GM18870 (cell line): ENCODE measurements around the gene RRAS2.
A peak's percentile ranks its signal among the peaks of the same experiment; 100 is the strongest.

Experiments used
- ATAC-seq: cut with Tn5 transposase; IDR thresholded peaks from one replicate; pipeline ENCODE4 v1.9.1; 2021; ENCODE audit warnings: moderate library complexity; ENCODE audit not compliant: unreplicated experiment

The RRAS2 gene

DNA sequence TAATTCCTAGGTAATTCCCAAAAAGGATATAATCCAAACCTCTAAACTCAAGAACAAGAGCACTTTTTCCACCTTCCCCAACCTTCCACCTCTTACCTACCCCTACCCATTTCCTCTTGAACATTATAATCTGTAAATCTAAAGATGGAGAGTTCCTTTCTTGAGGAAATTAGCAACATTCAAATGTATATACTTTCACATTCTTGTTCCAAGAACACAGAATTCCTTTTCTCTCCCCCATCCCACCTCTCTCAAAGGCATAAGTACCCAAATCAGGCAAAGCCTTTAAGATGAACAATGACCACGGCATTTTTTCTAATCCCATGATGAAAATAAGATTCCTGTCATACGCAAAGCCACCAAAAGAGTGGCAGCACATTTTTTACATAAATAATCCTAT lies 18.3 kb downstream of the RRAS2 start:
- no peak for ATAC-seq

DNA sequence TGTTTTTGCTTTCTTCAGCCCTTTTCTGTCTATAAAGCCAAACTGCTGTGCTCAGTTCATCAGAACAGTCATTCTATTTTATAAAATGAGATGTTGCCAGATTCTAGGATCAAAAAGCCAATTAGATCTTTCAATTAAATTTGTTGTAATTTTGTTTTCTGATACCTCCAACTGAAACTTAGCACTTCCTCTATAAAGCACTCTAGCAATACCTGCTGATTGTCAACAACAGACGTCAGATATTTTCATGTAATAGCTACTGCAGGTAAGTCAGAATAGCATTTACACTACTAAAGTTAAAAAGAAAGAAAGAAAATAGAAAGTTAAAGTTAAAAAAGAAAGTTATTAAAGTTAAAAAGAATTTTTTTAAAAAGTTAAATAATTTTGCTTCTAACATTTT lies 19.6 kb downstream of the RRAS2 start:
- no peak for ATAC-seq

DNA sequence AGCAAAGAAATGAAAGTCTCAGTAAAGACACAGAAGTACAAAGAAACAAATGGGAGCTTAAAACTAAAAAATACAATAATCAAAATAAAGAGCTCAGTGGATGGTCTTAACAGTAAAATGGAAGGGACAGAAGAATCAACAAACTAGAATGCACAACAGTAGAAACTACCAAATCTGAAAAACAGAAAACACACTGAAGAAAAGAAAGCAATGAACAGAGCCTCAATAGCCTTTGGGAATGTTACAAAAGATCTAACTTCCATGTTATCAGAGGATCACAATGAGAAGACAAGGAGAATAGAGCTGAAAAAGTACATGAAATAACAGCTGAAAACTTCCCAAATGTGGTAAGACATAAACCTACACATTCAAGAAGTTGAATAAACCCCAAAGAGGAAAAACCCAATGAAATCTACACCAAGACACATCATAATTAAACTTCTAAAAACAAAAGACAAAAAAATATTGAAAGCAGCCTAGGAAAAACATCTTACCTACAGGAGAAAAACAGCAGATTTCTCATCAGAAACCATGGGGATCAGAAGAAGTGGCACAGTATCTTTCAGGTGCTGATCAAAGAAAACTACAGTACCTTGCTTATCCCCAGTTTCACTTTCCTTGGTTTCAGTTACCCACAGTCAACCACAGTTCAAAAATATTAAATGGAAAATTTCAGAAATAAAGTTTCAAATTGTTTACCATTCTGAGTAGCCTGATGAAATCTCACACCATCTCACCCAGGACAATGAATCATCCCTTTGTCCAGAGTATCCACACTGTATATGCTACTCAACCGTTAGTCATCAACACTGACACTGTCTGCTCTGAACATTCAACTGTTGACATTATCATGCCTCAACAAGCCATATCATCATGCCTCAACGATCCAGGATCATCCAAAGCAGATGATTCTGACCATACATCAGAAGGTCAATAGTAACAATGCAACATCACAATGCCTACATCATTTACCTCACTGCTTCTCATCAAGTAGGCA lies 22.2 kb downstream of the RRAS2 start:
- no peak for ATAC-seq

DNA sequence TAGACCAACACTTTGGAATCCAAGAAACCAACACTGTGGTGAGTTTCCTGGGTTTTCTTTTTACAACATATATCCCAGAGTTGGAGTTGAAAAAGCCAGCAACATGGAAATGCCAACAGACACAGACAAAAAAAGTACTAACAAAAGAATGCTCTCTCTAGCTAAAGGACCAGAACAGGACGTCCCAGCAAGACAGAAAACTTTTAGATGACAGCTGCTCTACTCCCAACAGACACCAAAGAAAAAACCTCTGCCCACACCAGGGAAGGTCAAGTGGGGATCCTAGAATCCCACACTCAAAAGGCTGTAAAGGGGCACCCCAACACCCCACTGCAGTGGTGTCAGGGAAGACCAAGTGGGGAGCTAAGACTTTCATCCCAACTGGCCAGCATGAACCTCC lies 23.3 kb downstream of the RRAS2 start:
- no peak for ATAC-seq

DNA sequence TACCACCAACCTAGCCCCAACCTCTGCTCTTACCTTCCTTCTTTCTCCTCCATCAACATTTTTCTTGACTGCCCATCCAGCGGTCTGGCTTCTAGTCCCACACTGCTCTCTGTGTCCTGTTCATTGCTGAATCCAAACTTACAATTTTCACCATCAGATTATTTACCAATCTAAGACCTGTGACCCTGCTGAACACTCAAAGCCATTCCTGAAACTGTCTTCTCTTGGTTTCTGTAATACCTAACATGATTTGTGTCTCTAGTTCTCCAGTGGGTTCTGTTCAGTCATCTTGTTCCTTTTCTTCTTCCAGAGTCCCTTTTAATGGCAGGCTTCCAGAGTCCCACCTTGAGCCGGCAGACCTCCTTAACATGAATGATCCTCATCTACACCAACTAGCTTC lies 24.1 kb downstream of the RRAS2 start:
- peak; percentile 39 for ATAC-seq

DNA sequence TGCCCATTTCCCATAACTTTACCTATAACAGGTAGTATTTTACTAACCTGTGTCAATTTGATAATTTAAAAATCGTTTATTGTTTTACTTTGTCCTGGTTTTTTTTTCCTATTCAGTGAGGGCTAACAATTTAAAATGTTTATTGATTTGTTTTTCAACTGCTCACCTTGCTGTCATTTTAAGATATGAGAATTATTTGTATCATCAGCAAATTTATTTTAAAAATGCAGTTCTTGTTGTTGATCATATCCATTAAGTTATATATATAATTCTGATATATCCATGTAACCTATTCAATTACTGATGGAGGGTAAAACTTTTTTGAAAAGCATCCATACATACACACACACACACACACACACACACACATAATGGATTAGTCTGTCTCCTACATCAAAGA lies 24.8 kb downstream of the RRAS2 start:
- ATAC-seq: no peak

DNA sequence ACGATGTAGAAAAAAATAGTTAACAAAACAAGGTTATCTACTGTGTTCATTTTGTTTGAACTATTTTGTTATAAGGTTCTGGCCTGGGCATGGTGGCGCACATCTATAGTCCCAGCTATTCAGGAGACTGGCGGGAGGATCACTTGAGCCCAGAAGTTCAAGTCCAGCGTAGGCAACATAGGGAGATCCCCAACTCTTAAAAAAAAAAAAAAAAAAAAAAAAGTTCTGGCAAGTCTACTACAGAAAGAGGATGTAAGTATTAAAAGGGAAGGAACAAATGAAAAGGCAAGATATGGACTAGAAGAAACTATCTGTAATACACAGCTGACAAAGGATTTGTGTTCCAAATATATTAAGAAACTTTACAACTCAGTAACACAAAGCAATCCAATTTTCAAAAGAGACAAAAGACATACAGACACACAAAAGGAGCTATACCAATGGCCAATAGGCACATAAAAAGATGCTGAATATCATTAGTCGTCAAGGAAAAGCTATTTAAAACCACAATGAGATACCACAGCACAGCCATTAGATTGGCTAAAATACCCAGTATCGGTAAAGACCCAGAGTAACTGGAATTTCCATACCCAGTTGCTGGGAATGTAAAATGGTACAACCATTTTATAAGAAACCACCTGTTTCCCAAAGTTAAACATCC lies 27.4 kb downstream of the RRAS2 start:
- peak; percentile 54 for ATAC-seq

DNA sequence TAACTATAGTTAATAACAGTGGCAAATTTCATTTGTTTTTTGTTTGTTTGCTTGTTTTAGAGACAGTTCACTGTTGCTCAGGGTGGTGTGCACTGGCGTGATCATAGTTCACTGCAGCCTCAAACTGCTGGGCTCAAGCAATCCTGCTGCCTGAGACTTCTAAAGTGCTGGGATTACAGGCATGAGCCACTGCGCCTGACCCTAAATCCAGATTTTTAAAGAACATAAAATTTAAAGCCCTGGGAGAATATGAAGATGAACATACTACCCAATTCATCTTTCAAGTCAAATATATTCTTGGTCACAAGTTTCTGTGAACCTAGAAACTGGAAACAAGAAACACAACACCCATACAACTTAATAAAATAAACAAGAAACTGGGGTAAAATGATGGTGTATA lies 28.1 kb downstream of the RRAS2 start:
- ATAC-seq: no peak

DNA sequence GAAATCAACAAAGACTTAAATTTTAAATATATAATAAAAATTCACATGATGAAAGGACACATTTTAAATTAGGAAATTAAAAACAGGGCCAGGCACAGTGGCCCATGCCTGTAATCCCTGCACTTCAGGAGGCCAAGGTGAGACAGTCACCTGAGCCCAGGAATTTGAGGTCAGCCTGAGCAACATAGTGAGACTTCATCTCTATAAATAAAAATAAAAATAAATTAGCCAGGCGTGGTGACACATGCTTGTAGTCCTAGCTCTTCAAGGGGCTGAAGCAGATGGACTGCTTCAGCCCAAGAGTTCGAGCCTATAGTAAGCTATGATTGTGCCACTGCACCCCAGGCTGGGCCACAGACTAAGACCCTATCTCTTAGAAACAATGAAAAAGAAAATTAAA lies 29.3 kb downstream of the RRAS2 start:
- ATAC-seq: no peak

DNA sequence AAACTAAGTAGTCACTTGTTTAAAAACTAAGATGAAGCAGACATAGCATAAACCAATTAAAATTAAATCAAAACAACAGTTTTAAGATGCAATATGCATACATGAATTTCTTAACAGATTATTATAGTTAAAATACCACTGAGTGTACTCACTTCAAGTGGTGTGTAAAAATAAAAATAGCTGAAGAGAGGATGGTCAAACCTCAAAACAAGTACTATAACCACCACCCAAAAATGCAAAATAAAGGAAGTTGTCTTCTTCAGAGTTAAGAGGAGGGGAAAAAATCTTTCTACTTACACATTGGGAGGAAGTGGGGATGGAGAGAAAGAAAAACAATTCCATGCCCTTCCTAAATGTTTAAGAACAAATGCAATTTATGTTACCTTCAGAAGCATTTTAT lies 31.9 kb downstream of the RRAS2 start:
- ATAC-seq: no peak

DNA sequence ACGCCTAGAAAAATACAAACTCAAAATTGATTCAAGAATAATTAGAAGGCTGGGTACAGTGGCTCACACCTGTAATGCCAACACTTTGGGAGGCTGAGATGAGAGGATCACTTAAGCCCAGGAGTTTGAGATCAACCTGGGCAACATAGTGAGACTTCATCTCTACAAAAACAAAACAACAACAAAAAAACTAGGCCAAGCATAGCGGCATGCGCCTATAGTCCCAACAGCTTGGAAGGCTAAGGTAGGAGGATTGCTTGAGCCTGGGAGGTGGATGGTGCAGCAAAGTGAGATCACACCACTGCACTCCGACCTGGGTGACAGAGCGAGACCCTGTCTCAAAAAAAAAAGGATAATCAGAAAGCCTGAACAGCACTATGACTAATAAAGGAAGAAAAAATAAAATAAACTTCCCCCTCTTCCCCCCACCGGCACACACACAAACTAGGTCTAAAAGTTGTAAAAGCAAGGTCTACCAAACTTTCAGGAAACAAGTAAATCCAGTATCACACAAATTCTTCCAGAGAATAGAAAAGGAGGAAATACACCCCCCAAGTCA lies 35.8 kb downstream of the RRAS2 start:
- ATAC-seq: no peak

DNA sequence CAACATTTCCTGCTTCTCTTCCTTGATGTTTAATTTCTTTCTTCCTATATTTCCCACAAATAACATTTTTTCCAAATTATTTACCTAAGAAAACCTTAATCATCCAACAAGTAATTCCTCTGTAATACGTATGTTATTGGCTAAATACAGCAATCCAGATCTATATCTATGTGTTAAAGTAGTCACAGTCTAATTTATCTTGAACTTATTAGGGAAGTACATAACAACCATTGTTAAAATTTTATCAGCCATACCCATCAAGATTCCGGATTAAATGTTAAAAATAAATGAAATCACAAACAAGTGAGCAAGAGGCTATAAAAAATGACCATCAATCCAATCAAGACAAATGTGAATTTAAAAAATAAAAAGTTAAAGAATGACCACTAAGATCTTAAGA lies 36.5 kb downstream of the RRAS2 start:
- no peak for ATAC-seq

DNA sequence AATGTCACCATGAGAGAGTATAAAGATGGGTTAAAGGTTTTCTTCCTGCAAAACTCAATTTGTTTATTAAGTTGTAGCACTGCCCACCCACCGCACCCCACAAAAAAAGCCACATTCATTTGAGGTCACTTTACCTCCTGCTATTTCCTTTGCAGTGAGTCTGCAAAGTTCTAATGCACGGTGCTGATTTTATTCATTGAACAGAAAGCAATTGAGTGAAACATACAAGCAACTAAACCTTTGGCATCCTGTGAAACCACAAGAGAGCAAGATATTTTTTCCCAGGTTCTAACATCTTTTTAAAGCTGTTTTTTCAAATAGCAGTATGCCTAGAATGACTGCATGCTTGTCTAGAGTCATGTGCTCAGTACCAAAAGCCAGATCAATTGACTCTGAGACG lies 39.0 kb downstream of the RRAS2 start:
- ATAC-seq: peak; percentile 49

DNA sequence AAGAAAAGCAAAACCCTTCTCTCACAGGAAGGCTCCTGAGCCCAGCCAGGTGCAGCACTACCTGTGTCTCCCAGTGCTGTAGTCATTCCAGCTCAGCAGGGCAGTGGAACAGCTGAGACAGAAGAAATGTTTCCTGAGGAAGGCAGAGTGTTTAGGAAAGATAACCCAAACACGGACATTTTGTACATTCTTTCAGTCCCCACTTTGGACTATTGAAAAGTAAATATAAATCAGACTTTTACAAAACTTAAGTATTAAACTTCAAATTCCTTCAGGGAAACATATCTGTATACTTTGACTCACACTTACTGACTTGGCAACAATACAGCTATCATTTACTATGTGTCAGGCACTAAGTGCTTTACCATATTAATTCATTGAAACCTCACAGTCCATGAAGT lies 40.4 kb downstream of the RRAS2 start:
- no peak for ATAC-seq

DNA sequence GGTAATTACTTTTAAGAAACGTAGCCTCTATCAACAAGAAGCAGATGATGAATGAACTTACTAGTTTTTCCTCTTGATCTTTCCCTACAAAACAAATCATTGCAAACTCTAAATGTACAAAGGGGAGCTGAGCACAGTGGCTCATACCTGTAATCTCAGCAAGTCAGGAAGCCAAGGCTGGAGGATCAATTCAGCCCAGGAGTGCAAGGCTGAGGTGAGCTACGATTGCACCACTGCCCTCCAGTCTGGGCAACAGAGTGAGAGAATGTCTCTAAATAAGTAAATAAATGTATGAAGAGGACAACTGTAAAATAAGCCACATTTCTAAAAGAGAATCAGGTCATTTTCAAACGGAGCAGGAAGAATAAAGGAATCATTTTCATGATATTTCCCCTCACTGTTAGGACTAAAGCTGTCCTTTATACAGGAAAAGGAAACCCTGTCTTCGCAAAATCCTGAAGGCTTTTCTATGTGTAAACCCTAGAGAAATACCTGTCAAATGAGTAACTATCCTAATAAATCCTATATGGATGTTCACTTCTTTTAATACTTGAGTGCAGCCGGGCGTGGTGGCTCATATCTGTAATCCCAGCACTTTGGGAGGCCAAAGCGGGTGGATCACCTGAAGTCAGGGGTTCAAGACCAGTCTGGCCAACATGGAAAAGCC lies 41.2 kb downstream of the RRAS2 start:
- no peak for ATAC-seq

DNA sequence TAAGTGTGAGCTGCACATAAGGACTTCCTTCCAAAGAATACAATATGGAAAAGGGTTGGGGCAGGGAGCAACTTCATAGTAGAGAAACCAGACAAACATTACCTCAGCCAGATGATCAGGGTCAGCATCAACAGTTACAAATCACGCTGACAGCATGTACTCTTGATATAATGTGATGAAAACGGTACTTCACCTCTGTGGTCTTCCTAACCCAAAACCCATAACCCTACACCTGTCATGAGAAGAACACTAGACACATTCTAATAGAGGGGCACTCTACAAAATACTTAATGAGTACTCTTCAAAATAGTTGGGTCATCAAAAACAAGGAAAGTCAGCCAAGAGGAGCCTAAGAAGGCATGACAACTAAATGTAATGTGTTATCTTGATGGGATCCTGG lies 43.9 kb downstream of the RRAS2 start:
- peak; percentile 38 for ATAC-seq

DNA sequence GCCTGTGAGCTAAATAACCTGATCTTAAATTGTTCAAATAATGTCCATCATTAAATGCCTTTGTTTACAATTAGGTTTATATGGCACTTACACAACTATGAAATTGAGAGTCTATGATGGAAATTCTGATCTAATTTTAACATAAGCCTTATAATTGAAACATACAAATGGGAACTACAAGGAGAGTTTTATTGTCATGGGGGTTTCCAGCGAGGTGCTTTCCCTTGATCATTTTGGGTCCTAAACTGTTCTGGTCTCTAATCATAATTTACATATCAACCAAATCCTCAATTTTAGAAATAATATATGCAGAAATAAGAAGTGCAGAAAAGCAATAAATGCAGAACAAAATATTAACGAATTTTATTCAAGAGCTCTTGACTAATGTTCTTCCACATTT lies 44.9 kb downstream of the RRAS2 start:
- no peak for ATAC-seq

DNA sequence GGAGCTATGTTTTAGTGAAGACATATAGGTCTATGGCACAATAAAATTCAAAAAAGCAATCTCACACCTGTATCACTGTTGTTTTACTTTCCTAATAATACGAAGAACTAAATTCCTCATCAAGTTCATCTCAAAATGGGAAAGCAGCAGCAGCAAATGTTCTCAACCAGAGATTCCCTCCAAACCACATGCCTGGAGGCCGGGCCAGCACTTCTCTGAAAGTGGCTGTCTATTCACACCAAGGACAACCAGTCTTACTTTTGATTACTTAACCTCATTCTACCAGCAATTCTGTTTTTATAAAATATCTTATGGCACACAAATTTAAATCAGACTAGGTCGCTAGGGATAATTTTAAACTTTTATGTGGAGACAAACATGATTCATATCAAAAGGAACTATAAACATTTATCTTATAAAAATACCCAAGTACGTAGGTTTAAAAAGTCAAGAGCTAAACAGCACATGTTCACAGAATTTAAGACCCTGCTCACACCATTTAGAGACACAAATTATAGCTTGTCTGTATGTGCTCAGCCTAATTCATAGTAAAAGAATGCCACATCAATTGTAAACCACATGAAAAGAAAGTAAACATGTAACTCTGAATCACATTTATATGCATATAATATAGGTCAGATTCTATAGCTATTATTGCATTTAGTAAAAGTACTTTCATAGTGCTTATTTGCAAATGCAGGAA lies 46.1 kb downstream of the RRAS2 start:
- ATAC-seq: no peak

DNA sequence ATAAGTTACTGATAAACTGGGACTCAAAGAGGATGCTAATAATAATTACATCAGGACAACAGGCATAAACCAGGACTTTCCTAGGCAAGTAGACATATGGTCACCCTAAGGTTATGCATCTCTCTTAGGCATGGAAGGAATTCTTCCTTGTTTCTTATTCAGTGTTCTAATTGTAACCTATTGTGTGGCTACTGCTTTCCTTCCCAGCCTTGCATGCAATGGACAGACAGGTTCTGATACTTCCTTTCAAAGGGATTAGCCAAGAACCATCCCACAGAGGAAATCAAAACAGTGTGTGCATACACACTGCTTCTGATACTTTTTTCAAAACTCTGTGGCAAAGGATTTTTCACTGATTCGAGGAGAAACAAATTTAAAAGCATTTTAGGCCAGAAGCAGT lies 48.3 kb downstream of the RRAS2 start:
- ATAC-seq: no peak

DNA sequence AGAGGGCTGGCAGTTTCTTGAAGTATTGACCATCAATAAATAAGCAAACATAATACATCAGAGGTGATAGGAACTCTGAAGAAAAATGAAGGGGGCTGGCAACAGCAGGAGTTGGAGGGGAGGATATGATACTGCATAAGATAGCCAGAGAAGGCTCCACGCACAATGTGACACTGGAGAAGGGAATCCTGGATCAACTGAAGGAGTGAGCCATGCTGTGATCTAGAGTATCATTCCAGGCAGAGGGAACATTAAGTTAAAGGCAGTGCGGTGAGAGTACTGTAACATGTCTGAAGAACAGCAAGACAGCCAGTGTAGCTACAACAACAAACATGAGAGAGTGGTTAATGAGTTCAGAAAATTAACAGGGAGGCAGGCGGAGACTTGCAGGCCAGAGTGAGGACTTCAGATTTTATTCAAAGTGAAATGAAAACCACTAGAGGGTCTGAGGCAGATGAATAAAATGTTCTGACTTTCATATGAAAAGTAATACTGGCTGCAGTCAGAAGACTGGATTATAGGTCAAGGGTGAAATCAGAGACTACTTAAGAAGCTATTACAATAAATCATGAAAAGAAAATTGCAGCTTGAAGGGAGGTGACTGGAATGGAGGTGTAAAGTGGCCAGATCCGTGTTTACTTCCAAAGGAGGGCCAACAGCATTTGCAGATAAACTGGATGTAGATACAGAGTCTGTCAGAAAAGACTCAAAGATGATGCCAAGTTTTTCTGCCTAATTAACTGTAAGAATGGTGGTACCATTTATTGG lies 49.4 kb downstream of the RRAS2 start:
- no peak for ATAC-seq
